Stimulated activated CD8-positive, alpha-beta memory T cell treated with anti-CD3 and anti-CD28 coated beads, Interleukin-4, amount 100 ng/mL, for 24 hours (primary cell): ENCODE measurements around the gene USP19.

Experiments
- DNase-seq: peaks from one replicate; pipeline ENCODE4 v3.0.0-alpha.2; 2020; ENCODE audit warnings: low read depth

The USP19 gene, protein sequence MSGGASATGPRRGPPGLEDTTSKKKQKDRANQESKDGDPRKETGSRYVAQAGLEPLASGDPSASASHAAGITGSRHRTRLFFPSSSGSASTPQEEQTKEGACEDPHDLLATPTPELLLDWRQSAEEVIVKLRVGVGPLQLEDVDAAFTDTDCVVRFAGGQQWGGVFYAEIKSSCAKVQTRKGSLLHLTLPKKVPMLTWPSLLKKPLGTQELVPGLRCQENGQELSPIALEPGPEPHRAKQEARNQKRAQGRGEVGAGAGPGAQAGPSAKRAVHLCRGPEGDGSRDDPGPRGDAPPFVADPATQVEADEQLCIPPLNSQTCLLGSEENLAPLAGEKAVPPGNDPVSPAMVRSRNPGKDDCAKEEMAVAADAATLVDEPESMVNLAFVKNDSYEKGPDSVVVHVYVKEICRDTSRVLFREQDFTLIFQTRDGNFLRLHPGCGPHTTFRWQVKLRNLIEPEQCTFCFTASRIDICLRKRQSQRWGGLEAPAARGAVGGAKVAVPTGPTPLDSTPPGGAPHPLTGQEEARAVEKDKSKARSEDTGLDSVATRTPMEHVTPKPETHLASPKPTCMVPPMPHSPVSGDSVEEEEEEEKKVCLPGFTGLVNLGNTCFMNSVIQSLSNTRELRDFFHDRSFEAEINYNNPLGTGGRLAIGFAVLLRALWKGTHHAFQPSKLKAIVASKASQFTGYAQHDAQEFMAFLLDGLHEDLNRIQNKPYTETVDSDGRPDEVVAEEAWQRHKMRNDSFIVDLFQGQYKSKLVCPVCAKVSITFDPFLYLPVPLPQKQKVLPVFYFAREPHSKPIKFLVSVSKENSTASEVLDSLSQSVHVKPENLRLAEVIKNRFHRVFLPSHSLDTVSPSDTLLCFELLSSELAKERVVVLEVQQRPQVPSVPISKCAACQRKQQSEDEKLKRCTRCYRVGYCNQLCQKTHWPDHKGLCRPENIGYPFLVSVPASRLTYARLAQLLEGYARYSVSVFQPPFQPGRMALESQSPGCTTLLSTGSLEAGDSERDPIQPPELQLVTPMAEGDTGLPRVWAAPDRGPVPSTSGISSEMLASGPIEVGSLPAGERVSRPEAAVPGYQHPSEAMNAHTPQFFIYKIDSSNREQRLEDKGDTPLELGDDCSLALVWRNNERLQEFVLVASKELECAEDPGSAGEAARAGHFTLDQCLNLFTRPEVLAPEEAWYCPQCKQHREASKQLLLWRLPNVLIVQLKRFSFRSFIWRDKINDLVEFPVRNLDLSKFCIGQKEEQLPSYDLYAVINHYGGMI (N-terminal part only)

DNA sequence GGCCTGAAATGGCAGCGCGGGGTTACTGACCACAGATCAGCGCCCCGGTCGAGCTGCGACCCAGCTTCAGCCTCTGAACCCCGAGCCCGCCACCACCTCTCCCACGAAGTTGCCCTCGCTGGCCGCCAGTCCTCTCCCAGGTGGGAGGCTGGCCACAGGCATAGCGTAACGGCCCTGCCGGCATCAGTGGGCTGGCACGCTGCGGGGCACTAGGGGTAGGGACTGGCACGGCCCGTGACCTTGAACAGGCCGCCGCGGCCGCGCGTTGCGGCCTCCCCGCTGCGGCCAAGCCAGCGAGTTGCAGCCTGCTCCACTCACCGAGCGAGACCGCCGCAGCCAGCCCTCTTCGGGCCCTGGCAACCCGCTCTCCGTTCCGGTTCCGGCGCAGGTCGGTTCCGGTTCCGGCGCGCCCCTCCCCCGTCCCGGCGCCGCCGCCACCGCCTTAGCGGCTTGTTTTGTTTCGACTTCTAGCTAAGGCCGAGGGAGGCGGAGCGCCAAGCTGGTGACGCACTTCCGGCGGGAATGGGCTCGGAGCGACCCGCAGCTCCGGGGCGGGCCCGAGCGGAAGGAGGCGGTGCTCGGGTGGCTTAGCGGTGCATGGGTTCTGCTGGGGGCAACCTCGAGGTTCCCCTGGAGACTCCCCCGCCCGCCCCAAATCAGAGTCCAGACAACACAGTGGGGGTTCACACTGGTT, at the start of gene USP19:
Gene USP19 (minus strand): TSS at position 386 of the 694 bp plus-strand sequence. CDS start 1,678 bp downstream, outside the sequence.
- peak; percentile 93 for DNase-seq

DNA sequence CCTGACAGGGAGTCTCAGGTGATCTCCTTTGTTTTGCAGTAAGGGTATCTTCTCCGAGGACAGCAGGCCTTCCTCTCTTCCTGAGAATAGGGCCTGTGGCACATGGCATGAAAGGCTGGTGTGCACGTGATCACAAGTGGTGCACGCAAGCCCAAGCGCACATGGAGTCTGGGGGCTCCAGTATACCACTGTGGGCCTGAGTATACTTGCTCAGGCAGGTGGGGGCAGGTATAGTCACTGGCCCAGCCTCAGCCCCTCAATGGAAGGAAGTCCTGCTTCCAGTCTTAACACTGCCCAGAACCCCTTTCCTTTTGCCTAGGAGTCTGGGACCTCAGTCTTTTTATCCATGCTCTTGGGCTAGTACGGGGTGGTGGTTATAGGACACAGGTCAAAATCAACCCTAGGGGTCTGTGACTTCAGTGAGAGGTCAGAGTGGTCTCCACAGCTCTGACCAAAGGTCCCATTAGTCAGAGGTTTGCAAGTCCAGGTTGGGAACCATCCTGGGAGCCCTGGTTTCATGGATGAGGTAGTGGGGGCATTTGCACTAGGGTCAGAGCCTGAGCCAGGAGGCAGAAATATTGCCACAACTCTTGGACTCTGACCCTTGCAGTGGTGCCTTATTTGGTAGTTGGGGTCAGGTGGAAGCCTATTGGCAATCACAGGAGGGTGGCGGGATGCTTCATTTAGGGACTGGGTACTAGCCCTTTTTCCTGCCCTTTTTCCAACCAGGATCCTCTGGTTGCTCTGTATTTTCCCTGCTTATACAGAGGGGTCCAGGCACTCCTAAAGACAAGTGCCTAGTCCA, 46.3 kb upstream of the USP19 start:
- DNase-seq = no peak

DNA sequence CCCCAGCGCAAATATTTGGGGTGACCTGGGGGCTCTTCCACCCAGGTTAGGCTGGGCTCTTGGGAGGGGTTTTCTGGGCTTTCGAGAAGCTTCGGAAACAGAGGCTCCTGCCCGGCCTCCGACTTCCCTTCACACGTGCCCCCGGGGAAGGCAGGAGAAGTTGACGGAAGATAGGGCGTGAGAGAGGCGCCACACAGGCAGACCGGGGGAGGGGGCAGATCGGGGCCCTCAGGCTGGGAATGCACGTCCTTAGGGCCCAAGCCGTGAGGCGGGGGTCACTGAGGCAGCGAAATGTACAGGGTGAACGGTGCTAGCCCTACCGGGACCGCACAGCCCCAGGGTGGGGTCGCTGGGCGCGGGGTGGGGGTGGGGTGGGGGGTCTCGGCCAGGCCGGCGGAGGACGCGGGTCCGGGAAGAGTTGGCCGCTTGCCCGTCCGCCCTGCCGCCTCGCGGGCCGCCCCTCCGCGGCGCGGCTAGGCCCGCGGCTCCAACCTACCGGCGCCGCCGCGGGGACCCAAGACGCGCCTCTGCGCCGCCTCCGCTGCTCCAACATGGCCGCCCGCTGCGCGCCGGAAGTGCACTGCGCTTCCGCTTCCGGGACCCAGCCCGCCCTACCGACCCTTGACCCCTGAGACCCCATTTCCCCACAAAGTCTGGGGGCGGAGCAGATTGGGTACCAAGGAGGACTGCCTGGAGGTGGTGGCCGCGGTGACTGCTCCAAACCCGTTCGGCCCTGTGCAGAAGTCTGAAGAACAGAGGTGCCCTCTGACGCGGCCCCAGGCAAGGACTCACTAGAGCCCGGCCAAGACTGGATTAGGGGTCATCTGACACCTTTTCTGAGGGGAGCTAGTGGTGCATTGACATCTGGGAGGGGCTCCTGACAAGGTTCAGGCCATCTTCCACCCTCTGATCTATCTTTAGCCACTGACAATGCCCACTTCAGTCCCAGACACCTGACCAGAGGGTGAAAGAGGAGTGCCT, 45.4 kb upstream of the USP19 start, which contains the start of gene CCDC71:
Gene CCDC71 (minus strand): TSS at position 561 of the 981 bp plus-strand sequence. CDS start 2,123 bp downstream, outside the sequence.
- peak; percentile 61 for DNase-seq

DNA sequence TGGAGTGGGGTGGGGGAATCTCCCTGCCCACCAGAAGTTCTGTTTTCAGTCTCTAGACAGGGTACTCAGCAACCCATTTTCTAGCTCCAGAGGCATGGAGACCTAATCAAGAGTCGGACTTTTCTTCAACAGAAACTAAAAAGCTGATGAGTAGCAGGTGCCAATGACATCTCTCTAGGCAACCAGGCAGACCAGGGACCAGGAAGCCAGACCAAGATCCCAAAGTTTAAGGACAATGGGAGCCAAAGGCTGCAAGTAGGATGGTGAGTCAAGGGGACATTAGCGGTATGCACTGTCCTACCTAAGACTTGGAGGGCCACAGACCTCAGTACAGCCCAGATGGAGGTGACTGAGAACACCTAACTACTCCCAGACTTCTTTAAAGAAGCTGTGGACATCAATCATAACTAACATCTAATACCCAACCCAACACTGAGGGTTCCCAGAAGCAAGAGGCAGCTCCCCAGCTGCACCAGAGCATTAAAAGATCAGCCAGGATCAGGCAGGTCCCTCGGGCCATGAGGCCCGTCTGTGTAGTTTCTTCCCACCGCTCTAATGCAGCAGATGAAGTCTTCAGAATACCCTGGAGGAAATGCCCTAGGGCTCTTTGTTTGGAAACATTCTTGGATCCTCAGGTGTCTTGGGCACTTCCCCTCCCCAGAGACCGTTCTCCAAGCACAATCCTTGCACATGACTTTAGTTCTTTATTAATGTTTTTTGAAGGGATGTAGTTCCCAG, 44.5 kb upstream of the USP19 start:
- no peak for DNase-seq

DNA sequence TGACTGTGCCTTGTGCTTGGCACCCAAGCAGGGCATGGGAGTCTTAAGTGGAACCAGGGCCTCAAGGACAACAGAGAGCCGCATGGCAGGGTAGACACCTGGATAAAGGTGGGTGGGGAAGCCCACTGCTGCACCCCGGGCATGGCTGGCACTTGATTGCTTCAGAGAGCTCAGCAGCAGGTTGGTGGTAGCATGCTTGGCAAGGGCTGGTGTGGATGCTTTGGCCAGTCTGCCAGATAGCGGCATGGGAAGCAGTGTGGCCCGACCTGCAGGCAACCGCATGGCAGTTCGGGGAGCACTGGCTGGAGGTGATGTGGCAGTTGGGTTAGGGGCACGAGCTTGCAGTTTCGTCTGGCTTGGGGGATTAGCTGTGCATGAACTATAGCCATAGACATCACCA, 43.0 kb upstream of the USP19 start:
- no peak for DNase-seq

DNA sequence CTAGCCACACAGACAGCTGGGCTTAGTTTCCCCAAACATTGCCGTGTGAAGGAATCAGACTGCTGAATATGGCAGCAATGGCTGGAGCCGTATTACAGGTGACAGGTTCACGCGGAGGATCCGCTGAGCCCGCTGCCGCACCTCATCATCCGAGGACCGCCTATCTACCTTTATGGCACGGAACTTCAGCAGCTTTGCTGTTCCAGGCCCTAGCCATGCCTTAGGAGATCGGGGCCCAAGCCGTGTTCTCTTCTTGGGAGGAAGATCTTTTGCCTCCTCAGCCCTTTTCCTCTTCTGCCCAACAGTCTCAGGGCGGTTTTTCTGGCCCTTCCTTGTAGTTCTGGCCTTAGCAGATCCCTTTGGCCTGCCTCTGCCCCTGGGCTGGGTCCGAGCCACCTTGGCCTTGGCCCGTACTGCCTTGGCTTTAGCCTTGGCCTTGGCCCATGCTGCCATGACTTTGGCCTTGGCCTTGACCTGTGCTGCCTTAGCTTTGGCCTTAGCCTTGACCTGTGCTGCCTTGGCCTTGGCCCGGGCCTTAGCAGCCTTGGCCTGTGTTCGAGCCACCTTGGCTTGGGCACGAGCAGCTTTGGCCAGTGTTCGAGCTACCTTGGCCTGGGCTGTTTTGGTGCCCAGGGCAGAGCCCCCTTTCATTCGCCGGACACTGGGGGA, 42.3 kb upstream of the USP19 start:
- no peak for DNase-seq

DNA sequence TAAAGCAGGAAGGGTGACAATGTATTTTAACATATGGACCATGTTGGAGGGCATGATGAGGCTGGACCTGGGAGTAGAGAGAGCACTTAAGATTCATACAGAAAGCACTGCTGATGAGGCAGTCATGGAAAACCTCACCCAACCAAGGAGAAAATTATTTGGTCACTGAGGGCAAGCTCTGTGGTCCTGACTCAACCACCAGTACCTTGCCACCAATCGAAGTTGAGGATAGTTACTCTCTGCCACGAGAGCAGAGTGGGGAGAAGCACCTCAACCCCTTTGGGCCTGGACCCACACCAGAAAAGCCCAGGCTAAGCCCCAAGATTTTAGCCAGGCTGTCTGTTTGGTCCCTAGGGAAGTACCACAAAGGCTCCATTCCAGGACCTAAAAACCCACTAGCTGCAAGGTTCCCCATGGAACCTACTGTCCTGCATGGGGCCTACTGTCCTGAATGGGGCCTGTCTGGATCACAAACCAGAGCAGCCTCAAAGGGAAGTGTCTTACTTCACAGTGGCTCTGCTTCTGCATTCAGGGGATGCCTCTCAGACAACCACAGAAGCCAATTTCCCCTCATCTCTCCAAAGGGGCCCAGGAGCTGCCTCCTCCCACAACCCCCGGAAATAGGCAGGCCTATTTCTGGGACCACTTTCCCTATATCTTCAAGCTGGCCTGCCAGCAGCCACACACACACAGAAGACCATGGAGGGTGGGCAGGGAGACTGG, 41.3 kb upstream of the USP19 start:
- no peak for DNase-seq

DNA sequence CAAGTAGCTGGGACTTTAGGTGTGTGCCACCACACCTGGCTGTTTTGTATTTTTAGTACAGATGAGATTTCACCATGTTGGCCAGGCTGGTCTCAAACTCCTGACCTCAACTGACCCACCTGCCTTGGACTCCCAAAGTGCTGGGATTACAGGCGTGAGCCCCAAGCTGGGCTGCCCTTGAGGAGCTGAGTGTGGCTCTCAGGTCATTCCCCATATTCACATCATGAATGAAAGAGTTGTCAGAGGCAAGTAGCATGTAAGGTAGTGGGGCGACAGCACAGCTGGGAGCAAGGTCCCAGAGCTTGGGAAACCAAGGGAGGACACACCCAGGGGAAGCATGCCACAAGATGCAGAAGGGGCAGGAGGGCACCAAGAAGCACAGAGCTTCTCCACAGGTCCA, 40.6 kb upstream of the USP19 start:
- no peak for DNase-seq

DNA sequence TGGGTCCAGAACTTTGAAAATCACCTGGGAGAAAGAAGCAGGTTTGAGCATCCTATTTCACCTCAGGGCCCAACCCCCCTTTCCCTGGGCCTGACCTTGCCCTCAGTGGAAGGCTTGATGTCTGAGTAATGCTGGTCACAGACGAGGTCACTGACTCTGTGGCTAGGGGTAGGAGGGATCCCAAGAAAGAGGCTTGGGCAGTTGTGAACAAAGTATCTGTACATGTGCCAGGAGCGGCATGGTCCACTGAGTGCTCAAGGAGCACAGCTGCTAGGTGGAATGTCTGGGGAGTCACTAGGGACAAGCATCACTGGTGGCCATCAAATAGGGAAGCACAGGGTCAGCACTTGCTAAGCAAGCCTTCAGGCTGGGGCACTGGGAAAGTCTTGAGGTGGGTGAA, 38.2 kb upstream of the USP19 start:
- DNase-seq = no peak

DNA sequence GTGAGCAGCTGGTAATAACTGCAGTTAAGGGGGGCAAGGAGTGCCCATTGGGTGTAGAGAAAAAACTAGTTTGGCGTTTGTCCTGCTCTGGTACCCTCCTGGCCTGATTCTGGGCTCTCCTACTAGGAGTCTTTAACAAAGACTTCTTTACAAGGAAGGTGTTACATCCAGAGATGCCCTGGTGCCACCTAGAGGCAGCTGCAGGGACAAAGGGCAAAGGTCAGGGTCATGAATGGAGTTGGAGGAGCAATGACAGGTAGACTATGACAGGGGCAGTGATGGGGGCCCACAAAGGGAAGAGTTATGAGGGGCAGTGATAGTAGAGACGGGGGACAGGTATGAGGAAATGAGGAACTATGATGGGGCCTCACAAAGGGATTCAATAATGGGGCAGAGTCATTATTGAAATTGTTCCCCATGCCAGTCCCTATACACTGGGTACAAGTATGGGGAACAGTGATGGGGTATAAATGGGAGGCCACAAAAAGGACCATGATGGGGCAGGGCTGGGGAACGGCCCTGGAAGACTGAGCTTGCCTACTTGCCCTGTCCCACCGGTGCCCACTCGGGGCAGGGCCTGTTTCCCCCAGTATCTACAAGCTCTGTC, 37.6 kb upstream of the USP19 start:
- no peak for DNase-seq

DNA sequence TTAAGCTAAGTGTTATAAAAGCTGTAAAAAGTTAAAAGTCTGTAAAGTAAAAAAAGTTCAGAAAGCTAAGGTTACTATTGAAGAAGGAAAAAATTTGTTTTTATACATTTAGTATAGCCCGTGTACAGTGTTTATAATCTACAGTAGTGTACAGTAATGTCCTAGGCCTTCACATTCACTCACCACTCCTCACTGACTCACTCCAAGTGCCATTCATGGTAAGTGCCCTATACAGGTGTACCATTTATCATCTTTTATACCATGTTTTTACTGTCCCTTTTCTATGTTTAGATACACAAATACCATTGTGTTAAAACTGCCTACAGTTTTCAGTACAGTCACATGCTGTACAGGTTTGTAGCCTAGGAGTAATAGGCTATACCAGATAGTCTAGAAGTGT, 36.7 kb upstream of the USP19 start:
- no peak for DNase-seq

DNA sequence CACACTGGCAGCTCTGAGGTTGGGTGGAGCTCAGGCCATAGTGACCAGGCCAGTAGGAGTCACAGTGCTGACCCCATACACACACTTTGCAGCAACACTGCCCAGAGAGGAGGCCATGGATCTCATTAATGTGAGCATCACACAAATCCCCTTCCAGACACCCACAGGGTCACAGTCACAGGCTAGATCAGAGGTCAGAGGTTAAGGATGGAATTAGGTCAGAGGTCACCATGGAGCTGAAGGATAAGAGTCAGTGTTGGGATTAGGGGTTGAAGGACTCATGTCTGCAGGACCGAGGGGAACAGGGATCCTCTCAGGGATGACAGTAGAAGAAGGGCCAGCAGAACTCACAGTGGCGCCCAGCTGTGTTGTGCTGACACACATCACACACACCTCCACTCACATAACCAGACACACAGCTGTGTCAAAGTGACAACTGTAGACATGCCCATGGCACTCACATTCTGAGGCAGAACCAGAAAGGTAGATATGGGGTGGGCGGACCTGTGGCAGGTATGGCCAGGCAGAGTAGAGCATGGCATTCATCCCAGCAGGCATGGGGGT, 32.8 kb upstream of the USP19 start:
- no peak for DNase-seq

DNA sequence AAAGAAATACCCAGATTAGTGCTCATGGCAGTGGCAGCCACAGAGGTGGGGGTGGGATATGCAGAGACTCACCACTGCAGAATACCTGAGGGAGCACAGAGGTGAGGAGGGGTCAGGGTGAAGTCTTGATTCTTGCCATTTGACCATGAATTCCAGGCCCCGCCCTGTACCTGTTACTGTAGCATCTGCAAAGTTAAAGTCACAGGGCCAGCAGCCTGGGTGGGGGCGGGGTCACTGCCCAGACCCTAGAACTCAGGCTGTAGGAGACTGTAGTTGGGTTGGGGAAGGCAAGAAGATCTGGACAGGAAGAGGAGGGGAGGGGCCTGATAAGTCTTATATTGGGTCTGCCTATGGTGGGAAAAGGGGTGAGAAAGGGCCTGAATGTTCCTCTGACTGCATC, 31.0 kb upstream of the USP19 start:
- DNase-seq = no peak

DNA sequence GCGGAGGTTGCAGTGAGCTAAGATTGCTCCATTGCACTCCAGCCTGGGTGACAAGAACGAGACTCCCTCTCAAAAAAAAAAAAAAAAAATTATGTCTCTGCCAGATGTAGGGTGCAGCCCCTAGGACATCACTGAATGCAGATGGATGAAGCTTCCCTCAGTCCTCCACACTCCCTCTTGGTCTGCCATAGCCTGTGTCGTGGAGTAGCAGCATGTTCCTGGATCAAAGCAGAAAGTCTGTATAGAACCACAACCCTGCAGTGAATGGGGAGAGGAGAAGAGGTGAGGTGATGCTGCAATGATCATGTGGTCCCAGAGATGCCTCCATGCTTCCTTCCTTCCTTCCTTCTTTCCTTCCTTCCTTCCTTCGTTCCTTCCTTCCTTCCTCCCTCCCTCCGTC, 27.5 kb upstream of the USP19 start:
- DNase-seq = no peak

DNA sequence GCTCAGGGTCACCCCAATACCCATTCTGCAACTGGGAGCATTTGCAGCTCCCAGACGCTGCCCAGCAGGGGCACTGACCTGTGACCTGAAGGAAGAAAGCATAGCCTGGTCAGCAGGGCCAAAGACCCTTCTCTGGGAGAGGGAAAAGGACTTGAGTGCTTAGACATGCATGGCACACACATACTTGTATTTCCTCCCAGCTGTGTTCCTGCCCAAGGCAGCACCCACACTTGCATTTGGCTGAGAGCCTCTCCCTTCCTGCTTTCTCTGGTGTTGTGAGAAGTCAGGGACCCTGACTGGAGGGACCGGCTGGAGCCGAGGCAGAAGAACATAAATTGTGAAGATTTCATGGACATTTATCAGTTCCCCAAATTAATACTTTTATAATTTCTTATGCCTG, 19.5 kb upstream of the USP19 start:
- no peak for DNase-seq

DNA sequence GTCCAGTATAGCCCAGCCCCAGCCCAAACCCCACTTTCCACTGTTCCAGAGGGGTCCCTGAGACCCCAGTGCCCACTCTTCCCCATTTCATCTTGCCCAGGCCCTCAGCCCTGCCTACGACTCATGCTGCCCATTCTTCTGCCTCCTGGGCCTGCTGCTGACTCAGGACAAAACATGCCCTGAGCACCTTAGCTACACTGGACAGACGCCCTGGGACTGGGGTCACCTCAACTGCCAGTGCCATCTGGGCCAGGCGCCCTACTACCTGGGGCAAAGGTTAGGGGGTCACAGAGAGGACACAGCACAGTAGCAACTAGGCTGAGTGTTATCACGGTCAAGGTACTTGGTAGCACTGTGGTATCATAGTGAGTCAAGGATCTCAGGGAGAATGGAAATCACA, 14.9 kb upstream of the USP19 start:
- no peak for DNase-seq
